ENCODE results near the gene COLGALT1. TPM values are rescaled to one million over a fixed set of nuclear protein-coding genes. Genes with fewer than 3 reads are reported as not detected.

Gene COLGALT1
- total RNA-seq, 1 donor from 2014 or later = 140 TPM

DNA sequence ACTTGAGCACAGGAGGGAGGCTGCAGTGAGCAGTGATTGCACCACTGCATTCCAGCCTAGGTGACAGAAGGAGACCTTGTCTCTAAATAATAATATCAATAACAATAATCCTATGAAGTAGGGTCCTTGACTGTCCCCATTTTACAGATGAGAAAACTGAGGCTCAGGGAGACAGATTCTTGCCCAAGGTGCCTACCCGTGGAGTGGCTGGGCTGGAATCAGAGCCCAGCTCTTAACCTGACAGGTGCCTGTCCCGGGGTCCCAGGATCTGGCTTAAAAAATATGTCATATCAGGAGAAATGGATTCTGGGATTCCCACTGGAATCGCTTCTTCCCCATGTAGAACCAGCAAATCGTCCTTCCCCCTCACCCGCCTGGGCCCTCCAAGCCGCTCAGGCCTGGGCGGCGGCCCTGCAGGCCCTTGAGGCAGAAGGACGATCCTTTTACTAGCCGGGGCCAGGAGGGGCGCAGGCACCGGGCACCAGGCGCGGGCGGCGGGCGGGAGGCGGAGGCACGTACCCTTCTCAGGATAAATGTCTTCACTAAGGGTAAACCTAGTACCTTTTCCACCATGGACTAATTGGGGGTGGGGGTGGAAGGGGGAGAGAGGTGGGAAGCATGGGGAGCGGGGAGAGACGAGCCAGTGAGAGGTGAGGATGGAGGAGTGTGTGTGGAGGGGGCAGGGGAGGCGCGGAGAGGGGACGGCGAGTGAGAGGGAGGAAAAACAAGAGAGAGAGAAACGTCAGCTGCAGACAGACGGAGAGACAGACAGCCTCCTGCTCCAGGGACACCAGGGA lies 60.6 kb downstream of the COLGALT1 start:
- H3K4me3 Mint-ChIP-seq (ENCODE audit: unreplicated experiment) = no peak overlapping the region
- peaks cover 1% of the 10 kb centered on the region for H3K9me3 Mint-ChIP-seq (ENCODE audit: low read depth)
- no peaks in the 10 kb centered on the region for H3K4me1 Mint-ChIP-seq (ENCODE audit: low read depth)
- TF ChIP-seq, protein P1, sequence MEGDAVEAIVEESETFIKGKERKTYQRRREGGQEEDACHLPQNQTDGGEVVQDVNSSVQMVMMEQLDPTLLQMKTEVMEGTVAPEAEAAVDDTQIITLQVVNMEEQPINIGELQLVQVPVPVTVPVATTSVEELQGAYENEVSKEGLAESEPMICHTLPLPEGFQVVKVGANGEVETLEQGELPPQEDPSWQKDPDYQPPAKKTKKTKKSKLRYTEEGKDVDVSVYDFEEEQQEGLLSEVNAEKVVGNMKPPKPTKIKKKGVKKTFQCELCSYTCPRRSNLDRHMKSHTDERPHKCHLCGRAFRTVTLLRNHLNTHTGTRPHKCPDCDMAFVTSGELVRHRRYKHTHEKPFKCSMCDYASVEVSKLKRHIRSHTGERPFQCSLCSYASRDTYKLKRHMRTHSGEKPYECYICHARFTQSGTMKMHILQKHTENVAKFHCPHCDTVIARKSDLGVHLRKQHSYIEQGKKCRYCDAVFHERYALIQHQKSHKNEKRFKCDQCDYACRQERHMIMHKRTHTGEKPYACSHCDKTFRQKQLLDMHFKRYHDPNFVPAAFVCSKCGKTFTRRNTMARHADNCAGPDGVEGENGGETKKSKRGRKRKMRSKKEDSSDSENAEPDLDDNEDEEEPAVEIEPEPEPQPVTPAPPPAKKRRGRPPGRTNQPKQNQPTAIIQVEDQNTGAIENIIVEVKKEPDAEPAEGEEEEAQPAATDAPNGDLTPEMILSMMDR (IDR thresholded peaks at IDR 0.05) = no peak
- DNase-seq (ENCODE audit: low spot score) = peak; percentile 61
- H3K27me3 Mint-ChIP-seq (ENCODE audit: low read depth) = peaks cover 3% of the 10 kb centered on the region
- no peak overlapping the region for H3K27ac Mint-ChIP-seq (ENCODE audit: unreplicated experiment)
- H3K36me3 Mint-ChIP-seq (ENCODE audit: low read depth) = no peaks in the 10 kb centered on the region

DNA sequence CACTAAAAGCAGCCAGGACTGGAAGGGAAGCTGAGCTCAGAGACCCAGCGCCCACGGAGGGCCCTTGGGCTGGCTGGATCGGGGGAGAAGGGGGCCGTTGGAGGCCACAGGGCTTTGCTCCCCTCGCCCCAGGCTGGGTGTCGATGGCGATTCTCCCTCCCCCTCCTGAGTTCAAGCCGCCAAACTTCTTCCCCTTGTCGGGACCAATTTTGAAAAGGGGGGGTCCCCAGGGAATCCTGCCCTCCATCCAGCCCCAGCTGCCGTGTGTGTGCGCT lies 61.2 kb downstream of the COLGALT1 start:
- no peak overlapping the region for H3K27ac Mint-ChIP-seq (ENCODE audit: unreplicated experiment)
- peaks cover 7% of the 10 kb centered on the region for H3K9me3 Mint-ChIP-seq (ENCODE audit: low read depth)
- peaks cover 1% of the 10 kb centered on the region for H3K36me3 Mint-ChIP-seq (ENCODE audit: low read depth)
- no peaks in the 10 kb centered on the region for H3K4me1 Mint-ChIP-seq (ENCODE audit: low read depth)
- H3K4me3 Mint-ChIP-seq (ENCODE audit: unreplicated experiment) = no peak overlapping the region
- DNase-seq (ENCODE audit: low spot score) = peak; percentile 47
- peaks cover 3% of the 10 kb centered on the region for H3K27me3 Mint-ChIP-seq (ENCODE audit: low read depth)
- TF ChIP-seq, protein P1 (IDR thresholded peaks at IDR 0.05) = no peak

DNA sequence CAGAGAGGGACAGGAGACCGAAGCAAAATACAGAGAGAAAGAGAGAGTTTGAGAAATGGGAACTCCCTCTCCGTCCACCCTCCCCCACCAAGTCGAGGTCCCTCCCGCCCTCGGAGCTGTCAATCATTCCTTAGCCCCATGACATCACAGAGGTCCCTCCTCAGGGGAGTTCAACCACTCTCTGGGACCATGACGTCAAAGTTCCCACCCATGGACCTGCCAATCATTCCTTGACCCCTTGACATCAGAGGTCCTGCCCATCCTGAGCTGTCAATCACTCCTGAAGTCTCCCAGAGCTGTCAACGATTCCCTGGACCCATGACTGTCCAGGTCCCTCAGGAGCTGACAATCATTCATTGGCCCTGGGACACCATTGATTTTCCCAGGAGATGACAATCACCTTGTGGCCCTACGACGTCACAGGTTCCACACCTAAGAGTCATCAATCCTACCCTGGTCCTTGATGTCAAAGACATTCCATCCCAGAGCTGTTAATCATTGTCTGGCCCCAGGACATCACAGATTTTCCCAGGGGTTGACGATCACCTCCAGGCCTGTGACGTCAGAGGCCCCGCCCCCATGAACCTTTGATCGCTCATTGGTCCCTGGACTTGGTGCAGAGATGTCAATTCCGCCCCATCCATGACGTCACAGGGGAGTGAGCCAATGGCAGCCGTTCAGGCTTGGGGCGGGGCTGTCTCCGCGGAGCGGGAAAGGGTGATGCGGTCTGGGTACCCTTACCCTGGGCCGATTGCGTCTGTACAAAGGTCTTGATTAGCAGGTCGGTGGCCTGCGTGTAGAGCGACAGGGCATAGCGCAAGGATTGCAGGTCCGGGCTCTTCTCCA lies 61.7 kb downstream of the COLGALT1 start:
- peaks cover 11% of the 10 kb centered on the region for H3K9me3 Mint-ChIP-seq (ENCODE audit: low read depth)

DNA sequence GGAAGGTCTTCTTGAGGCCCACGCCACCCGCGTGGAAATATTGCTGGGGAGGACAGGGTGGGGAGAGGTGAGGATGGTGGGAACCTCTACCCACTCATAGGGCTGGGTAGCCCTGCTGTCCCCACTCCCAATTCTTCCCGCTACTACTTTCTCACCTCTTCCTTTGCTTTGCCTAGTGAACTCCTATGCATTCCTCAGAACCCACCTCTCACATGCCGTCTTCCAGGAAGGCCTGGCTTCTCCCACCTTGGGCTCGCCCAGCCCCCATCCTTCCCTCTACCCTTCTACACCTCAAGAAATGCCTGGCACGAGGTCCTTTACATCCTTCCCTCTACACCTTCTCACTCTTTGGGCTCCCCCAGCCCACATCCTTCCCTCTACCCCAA lies 62.4 kb downstream of the COLGALT1 start:
- peak; percentile 37 for DNase-seq (ENCODE audit: low spot score)
- Mint-ChIP-seq H3K9me3 (ENCODE audit: low read depth) (peaks cover 11% of the 10 kb centered on the region), H3K27me3 (ENCODE audit: low read depth) (peaks cover 3% of the 10 kb centered on the region), H3K4me1 (ENCODE audit: low read depth) (no peaks in the 10 kb centered on the region), H3K27ac (ENCODE audit: unreplicated experiment) (no peak overlapping the region), H3K4me3 (ENCODE audit: unreplicated experiment) (no peak overlapping the region), H3K36me3 (ENCODE audit: low read depth) (peaks cover 5% of the 10 kb centered on the region)
- TF ChIP-seq, protein P1 (IDR thresholded peaks at IDR 0.05) = no peak

More for the DNA sequence above, 61.7 kb downstream of the COLGALT1 start:
- H3K4me1 Mint-ChIP-seq (ENCODE audit: low read depth) = no peaks in the 10 kb centered on the region
- peaks cover 5% of the 10 kb centered on the region for H3K36me3 Mint-ChIP-seq (ENCODE audit: low read depth)
- peaks cover 3% of the 10 kb centered on the region for H3K27me3 Mint-ChIP-seq (ENCODE audit: low read depth)
- no peak overlapping the region for H3K4me3 Mint-ChIP-seq (ENCODE audit: unreplicated experiment)
- DNase-seq (ENCODE audit: low spot score) = peak; percentile 82
- H3K27ac Mint-ChIP-seq (ENCODE audit: unreplicated experiment) = no peak overlapping the region
- TF ChIP-seq, protein P1 (IDR thresholded peaks at IDR 0.05) = no peak

DNA sequence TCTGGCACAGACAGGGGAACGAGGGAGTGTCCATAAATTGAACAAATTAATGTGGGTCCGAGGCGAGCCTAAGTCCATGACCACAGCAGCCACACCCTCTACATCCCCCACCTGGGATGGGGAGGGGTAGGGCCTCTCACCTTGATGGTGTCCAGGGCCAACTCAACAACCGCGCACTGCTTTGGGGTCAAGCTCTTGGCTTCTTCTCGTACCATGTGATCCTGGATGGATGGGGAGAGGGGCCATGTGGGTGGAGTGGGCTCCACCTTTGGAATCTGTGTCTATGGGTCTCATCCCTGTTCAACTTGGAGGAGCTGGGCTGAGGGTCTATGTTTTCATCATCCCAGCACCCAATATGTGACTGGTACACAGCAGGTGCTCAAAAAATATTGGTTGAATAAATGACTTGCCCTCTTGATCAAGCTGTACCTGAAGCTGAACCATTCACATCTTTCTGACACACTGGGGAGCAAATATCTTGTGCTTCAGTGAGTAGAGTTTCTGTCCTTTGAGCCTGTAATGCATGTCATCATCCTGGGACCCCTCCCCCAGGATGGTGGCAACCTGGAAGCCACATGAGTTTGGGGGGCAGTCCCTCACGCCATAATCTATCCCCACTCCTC lies 62.9 kb downstream of the COLGALT1 start:
- peaks cover 3% of the 10 kb centered on the region for H3K27me3 Mint-ChIP-seq (ENCODE audit: low read depth)
- H3K4me3 Mint-ChIP-seq (ENCODE audit: unreplicated experiment) = no peak overlapping the region
- no peaks in the 10 kb centered on the region for H3K4me1 Mint-ChIP-seq (ENCODE audit: low read depth)
- DNase-seq (ENCODE audit: low spot score) = no peak
- H3K9me3 Mint-ChIP-seq (ENCODE audit: low read depth) = peaks cover 11% of the 10 kb centered on the region
- H3K36me3 Mint-ChIP-seq (ENCODE audit: low read depth) = peaks cover 5% of the 10 kb centered on the region
- H3K27ac Mint-ChIP-seq (ENCODE audit: unreplicated experiment) = no peak overlapping the region
- TF ChIP-seq, protein P1 (IDR thresholded peaks at IDR 0.05) = no peak

Data from chondrocyte (in vitro differentiated cells).